T1000 (cell line): ENCODE data around the gene ATP2A3.

Source experiments
- DNase-seq: peaks from one replicate; lab custom pipeline; 2025; ENCODE audit warnings: mixed read lengths; lab: John Stamatoyannopoulos, UW

Gene ATP2A3

DNA sequence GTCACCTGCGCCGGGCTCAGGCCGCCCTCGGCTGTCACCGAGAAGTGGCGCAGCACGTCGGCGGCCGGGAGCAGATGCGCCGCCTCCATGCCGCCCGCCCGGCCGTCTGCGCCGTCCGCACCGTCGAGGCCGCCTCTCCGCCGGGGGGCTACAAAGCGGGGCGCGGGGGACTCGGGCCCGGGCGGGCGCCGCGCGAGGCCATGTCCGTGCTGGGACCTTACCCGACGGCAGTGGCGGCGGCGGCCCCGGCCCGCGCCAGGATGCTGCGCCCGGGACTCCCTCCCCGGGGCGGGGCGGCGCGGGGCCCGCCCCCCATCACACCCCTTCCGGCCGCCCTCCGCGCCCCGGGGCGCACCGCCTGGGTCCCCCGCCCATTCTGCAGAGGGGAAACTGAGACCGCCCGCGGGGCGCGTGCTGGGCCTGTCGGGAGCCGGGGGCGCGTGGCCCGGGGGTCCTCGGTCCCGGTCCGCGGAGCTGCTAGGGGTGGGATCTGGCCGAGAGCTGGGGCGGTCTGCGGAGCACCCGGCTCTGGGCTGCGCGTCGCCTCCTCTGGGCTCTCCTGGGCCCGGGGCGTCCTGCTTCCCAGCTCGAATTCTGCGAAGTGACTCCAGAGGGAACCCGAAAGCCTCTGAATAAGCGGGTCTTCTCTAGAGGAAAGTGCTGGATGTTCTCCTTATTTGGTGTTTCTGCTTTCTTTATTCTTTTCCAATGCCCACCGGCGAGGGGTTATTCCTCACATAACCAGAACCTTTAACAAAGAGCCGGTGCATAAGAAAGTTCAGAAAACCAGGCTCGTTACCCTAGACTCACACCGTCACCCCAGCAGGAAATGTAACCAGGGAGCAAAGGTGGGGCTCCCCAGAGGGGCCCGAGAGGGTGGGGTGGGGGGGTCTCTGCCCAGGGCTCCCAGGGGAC is at the start of gene ATP2A3:
TSS of gene ATP2A3 (minus strand) at position 235 of the 915 bp plus-strand sequence. CDS start at position 89, 146 bp downstream.
- DNase-seq, result no peak

DNA sequence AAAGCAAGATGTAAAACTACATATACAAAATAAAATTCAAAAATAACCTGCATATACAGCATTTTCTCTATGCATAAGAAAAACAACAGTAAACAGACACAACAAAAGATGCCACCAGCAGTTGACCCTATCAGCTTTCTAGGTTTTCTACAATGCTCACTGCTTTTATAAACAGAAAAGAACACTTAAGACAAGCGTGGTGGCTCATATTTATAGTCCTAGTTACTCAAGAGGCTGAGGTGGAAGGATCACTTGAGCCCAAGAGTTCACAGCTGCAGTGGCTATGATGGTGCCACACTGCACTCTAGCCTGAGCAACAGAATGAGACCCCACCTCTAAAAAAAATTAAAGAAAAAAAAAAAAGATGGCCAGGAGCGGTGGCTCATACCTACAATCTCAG is 46.5 kb upstream of the ATP2A3 start:
- no peak for DNase-seq

DNA sequence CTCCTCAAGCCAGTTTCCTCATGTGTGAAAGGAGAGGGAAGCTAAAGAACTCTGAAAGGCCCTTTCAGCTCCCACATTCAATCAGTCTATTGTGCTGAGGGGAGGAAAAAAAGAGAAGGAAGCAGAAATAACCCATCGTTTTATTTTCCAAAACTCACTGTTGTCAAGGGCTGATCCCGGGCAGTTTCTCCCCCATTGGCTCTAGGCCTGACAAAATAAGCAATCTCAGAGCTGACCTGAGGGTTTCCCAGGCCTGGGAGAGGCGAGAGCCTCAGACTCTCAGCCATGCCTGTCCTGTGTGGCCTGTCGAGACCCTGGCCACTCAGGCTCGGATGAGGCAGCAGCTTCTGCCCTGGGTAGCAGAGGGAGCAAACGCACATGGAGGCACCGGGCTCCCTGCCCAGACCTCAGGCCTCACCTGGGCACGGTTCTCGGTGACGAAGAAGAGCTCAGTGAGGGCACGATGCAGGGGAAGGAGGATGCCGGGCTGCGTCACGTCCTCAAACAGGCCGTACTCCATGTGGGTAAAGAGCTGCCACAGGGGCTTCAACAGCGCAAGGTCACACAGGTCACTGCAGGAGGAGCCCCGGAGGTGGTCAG is 45.0 kb upstream of the ATP2A3 start:
- no peak for DNase-seq

DNA sequence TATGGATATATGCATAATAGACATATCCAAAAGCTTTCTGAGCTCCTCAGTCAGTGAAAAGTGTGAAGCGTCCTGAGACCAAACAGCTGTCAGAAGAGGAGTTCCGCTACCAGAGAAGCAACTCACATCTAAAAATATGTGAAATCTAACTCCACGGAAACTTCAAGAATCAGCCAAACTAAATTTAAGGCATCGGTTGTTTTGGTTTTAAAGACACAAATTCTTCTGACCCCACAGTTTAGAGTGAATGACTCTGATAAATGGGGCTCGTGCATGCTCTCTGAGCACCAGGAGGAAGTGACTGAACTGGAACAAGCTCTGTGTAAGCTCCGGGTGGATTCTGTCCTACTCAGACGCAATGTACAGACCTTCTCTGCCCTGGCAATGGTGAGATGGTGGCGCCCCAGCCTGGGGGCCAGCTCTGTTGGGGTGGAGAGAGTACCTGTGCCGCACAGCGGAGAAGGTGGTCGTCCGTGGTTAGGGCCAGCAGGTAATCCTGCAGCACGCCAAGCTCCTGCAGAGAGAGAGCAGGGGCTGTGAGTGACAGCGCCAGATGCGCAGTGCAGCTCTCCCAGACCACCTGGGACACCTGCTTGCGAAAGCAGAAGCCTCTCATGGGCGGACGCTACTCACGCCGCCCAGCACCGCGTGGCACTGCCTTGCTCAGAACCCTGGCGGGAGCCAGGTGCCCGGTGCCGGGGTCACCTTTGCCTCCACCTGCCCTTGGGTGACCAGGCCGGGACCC is 44.4 kb upstream of the ATP2A3 start:
- DNase-seq, result no peak

DNA sequence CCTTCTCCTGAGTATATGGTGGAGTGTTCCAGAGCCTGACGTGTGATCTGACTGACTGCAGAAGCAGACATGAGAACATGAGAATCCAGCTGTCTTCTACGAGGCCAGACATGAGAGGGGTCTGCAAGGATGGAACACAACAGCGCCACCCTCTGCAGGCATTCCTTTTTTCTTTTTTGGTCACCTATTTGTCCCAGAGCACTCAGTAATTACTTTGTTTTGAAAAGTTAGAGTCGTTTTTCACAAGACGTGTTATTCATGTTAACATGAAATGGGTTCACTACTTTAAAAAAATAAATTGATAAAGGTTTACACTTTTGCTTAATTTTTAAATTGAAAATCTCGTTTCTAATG is 43.8 kb upstream of the ATP2A3 start:
- no peak for DNase-seq

DNA sequence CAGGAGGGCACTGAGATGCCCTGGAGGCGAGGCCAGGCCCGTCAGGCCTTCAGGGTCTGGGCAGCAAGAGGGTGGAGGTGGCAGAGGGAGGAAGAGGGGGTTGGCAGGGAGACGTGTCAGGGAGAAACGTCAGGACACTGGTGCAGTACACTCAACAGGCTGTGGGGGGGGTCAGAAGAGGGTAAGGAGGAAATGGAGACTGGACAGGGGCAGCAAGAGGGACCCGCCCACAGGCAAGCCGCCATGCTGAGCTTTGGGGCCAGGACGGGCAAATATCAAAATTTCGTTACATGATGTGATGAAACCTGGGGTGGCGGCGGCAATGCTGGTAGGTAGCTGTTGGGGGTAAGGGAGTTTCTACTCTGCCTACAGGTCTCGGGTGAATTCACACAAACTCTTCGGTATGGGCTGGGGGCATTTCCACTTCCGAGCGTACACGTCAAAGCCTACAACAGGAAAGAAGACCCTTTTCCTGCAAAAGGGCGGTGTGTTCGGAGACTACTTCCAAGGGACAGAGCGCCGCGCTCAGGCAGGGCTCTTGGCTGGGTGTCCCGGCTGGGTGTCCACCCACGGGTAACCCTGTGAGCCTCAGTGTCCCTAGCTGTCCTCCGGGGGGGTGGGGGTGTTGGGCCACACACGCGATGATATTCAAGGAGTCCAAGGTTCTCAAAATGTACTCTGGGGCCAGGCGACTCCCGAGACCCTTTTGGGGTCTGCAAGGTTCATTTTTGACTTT is 43.3 kb upstream of the ATP2A3 start:
- DNase-seq, result no peak

DNA sequence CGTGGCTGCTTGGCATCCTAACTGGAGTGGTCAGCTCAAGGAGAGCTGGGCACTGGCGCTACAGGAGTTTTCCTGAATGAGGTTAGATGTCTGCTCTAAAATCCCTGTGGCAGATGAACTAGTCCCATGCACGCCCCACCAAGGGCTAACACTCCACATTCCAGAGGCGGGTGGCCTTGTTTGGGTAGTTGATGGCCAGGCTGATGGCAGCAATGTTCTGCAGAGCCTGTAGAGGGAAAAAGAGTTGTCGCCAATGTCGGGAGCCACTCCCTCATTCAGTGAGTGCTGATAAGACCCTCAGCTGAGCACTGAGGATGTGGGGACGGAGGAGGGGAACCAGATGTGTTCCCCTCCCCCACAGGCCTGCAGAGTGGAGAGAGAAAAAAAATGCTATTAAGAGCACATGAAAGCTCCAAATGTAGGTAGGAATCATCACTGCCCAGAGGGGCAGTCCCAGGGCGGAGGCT is 42.5 kb upstream of the ATP2A3 start:
- DNase-seq, result no peak

DNA sequence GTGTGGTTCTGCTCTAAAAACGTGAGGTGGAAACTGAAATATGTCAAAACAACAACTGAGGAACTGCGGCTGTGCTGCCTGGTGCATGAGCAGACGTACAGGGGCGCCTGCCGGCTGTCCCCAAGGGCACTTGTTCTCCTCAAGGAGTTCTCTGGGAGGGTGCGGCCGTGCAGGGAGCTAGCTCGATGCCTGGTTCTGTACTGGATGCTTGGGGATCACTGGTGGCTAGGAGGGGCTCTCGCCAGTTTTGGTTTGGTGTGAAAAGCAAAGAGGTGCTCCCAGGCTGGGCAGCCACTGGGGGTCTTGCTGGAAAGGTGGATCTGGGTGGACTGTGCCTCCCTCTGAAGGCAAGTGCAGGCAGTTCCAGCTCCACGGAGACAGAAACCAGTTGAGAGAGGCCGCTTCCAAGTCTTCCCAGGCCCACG is 41.9 kb upstream of the ATP2A3 start:
- DNase-seq, result no peak

DNA sequence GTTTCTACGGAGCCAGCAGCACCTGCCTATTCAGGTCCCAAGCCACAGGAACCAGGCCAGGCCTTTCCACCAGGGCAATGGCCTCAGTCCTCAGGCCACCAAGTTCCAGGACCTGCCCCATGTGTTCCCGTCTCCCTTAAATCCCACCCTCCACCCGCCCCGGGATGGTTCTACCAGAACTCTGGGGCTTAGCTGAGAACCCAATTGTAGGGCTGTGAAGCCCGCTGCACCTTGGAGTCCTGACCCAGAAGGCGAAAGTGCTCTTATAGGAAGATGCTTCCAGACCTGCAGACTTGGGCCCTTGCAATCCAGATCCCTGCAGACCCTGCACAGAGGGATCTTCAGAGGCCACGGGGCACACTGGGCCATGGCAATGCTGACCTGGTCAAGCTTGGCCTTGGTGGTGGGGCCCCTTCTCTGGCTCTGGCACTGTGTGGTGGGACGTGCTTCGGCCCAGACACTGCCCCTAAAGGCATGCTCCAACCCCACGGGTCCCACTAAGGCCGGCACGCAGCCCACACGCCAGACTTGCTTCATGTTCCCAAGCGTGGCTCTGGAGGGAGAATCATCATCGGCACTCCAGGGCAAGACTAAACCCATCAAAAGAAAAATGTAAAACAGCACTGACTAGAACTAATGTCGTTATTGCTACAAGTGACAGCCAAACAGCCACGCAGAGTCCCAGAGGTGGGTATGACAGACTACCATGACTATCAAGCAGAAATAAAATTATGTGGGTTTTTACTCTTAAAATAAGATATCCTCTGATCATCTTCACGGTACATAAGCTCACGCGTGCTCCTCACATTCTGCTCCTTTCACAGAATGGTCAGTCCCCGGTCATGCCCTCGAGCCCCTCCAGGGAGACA is 41.3 kb upstream of the ATP2A3 start:
- no peak for DNase-seq

DNA sequence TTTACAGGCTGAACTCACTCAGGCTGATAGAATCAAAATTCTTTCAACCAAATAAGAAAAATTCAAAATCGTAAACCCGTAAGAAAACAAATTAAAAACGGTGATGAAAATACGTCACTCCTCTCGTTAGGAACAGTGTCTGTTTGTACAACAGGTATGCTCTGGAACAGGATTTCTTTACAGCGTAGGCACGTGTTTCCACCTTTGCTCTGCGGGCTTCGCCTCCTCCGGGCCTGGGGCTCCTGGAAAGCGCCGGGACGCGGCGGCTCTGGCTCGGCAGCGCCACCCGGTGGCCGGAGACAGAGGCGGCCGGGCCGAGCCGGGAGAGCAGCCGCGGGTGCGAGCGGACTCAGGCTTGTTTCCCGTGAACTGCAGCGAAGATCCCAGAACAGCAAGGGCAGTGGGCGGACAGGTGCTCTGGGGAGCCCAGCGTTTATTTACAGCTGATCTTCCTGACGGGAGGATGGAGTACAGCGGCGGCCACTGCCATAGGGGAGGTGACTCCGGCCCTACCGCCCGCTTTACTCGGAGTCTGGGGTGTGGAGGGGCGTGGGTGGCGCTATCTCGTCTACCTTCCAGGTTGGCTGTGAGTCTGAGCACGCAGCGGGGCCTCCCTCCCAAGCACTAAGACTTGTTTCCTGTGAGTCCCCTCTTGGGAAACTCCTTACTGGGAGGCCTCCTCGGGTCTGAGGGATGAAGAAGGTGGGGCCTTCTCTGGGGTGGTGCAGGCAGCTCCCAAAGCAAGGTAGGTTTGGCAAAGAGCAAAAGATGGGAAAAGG is 40.5 kb upstream of the ATP2A3 start:
- DNase-seq, result no peak

DNA sequence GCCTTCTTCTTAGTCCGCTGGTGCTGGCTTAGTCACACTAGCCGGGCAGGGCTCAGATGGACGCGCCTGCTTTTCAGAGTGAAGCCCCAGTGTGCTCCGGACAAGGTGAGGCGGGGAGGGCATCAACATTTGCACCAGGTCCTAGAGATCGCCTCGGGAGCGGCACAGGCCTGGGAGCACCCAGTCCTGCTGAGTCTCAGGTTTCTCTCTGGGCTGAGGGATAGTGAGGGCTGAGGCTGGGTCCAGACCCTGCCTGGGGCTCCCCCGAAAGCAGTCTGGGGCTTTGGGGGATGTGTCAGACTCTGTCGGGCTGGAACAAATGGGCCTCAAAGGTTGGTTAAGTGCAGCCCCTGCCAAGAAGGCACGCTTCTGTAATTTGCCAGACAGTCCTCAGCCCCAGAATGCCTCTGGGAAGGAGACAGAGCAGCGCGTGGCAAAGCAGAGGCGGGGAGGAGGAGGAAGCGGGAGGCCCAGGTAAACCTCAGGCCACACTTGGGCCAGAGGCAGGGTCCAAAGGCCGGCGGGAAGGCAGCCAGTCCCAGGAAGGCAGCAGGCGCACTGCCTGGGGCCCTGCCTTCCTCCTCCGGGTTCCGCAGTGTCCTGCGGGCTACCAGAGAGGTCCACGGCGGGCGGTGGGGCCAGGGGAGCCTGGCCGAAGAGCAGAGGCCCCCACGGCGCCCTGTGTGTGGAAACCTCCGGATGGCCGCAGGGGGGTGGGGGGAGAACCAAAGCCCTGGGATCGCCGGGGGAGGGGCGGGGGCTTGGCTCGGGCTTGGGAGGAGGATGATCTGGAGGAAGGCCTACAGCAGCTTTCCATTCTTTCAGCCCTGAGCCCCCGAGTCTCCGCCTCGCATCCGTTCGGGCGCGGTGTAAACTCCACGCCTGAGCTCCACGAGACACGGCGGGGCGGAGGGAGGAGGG is 39.5 kb upstream of the ATP2A3 start:
- no peak for DNase-seq

DNA sequence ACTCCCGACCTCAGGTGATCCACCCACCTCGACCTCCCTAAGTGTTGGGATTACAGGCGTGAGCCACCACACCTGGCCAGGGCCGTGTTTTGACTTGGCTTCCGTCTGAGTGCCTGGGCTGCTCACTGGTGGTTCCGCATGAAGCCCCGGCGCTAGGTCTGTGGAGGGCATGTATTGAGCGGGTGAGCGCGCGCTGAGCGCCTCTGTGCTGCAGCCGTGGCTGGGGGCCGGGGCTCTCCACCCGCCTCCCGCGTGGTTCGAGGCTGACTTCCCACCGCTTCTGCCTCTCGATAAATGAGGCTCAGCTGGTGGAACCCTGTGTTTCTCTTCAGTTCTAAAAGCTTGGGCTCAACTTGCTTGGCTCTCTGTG is 38.9 kb upstream of the ATP2A3 start:
- DNase-seq, result no peak

DNA sequence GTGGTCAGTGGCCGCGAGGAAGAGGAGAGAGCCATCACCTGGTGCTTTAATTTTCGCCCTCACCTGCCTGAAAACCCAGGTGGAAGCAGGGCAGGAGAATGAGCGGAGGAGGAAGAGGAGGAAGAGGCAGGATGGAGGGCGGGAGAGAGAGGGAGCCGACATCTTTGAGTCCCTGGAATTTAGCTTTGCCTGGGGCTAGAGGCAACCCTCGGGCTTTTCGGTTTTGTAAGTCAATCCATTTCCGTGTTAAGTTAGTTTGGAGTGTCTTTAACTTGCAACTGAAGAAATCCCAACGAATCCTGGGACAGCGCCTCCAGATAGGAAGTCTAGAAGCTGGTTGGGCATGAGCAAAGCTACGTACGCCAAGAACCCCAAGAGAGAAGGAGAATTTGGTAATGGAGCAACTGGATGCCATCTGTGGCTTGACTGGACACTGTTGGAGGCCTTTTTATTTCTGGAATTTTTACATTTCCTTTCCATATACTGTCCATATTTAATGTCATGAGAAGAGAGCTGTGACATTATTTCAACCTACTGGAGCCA is 36.9 kb upstream of the ATP2A3 start:
- DNase-seq, result no peak

DNA sequence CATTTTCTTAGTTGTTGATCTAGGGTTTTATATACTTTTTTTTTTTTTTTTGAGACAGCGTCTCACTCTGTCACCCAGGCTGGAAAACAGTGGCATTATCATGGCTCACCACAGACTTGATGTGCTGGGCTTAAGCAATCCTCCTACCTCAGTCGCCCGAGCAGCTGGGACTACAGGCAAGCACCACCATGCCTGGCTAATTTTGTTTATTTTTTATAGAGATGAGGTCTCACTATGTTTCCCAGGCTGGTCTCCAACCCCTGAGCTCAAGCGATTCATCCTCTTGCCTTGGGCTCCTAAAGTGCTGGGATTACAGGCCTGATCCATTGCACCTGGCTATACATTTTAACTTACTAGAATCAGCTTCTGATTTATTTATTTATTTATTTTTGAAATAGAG is 34.2 kb upstream of the ATP2A3 start:
- DNase-seq, result no peak

DNA sequence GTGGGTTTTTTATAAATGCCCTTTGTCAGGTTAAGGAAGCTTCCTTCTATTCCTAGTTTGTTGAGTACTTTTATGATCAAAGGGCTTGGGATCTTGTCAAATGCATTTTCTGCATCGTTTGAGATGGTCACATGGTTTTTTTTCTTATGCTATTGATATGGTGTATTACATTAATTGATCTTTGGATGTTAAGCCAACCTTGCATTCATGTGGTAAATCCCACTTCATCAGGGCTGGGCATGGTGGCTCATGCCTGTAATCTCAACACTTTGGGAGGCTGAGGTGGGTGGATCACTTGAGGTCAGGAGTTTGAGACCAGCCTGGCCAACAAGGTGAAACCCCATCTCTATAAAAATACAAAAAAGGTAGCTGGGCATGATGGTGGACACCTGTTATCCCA is 30.8 kb upstream of the ATP2A3 start:
- DNase-seq, result no peak

DNA sequence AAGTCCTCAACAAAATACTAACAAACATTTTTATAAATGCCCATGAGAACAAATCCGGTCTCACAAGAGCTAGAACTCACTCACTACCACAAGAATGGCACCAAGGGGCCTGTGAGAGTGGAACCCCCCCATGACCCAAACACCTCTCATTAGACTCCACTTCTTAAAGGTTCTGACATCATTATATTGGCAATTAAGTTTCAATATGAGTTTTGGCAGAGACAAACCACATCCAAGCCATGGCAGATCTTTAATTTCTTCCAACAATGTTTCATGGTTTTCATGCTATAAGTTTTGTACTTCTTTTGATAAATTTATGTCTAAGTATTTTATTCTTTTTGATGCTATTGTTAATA is 30.0 kb upstream of the ATP2A3 start:
- DNase-seq, result no peak

DNA sequence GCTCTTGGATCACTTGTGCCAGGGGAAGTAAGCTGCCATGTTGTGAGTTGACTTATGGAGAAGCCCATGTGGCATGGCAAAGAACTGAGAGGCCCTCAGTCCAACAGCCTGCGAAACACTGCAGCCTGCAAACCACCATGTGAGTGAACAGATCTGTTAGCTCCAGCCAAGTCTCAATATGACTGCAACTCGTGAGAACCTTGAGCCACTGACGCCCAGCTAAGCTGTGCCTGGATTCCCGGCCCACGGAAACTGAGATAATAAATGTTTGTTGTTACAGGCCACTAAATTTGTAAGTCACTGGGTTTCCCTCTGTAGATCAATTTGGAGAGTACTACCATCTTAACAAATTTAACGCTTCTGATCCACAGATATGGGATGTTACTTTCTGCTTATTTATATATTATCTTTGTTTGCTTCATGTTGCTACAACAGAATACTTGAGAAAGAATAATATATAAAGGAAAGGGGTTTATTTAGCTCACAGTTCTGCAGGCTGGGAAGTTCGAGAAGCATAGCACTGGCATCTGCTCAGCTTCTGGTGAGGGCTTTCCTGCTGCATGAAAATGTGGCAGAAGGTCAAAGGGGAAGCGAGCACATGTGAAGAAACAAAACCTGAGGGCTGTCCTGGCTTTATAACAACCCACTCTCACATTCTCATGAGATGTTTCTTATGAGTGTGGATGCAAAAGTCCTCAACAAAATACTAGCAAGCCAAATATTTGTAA is 29.4 kb upstream of the ATP2A3 start:
- DNase-seq, result no peak

DNA sequence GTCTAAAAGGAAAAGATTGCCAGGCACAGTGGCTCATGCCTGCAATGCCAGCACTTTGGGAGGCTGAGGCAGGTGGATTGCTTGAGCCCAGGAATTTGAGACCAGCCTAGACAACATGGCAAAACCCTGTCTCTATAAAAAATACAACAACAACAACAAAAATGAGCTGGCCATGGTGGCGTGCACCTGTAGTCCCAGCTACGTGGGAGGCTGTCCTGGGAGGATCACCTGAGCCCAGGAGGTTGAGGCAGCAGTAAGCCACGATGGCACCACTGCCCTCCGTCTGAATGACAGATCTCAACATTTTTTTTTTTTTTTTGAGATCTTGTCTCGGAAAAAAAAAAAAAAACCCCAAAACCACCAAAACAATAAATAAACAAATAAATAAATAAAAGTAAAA is 28.1 kb upstream of the ATP2A3 start:
- no peak for DNase-seq
